C4-2B (cell line): ENCODE results near the gene CEP72.
A peak's percentile ranks its signal among the peaks of the same experiment; 100 is the strongest.
"Not testable (repeated sequence)": the region's sequence is repeated elsewhere in the genome, so short reads cannot be mapped to it uniquely, and the experiment has no call there.

Source experiments
- H3K27ac ChIP-seq: fragments of 450-650 bp; 2 replicates; pipeline ENCODE4 v1.5.1; 2017
- CTCF ChIP-seq: fragments of 450-650 bp; conservative IDR thresholded peaks from 2 replicates; pipeline ENCODE4 v1.5.1; 2017; ENCODE audit warnings: mild to moderate bottlenecking
- ZFX ChIP-seq: fragments of 450-650 bp; IDR thresholded peaks from 2 replicates; pipeline ENCODE4 v1.6.1; 2017

The CEP72 gene

GRCh38 chr5:685262-686171 lies 73.4 kb downstream of the CEP72 start:
- H3K27ac ChIP-seq = no peak overlapping the region
- no peak for TF ChIP-seq ZFX
- TF ChIP-seq CTCF = no peak

DNA sequence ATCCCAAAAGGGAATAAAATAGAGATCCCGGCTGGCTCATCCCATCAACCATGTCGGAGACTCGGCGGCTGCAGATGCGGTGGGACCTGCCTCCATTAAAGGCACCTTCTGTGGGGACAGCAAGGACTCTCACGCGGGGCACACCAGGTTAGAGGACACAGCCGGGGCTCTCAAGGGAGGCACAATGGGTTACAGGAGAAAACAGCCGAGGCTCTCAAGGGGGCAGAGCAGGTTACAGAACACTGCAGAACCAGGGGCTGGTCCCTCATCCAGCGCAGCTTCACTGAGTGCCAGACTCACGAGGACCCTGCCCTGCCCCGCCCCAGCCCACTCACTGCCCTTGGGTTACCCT lies 74.0 kb downstream of the CEP72 start:
- not testable (repeated sequence) for H3K27ac ChIP-seq

- H3K27ac ChIP-seq = not testable (repeated sequence)
Observed at GRCh38 chr5:686936-687335, 74.8 kb downstream of the CEP72 start.

DNA sequence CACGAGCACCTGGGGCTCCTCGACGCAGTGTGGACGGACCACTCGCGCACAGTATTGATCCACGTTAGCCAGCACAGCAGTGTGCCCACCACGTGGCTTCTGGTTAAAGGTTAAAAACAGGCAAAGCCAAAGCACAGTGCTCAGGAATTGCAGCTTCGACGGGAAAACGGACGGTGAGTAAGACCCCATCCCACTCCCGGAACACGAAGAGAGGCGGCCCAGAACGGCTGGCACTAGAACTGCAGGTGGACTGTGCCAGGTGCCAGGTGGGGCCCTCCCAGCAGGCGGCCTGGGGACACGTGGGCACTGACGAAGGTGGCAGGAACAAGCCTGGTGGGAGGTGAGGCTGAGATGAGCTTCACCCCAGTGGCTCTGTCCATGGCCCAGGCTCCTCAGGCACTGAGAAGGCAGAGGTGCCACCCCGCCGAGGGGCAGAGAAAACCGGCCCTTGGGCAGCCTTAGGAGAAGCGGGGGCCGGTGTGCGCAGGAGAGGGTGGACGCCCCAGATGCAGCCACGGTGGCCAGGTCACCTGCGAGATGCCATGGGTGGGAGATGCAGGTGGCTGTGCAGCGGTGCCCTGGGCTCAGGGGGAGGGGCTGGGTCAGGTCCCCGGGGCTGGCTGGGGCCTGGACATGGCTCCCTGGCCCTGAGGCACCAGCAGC lies 76.3 kb downstream of the CEP72 start:
- not testable (repeated sequence) for H3K27ac ChIP-seq

GRCh38 chr5:690293-690692 lies 78.2 kb downstream of the CEP72 start:
- not testable (repeated sequence) for H3K27ac ChIP-seq

GRCh38 chr5:691049-691448 lies 78.9 kb downstream of the CEP72 start:
- not testable (repeated sequence) for H3K27ac ChIP-seq

DNA sequence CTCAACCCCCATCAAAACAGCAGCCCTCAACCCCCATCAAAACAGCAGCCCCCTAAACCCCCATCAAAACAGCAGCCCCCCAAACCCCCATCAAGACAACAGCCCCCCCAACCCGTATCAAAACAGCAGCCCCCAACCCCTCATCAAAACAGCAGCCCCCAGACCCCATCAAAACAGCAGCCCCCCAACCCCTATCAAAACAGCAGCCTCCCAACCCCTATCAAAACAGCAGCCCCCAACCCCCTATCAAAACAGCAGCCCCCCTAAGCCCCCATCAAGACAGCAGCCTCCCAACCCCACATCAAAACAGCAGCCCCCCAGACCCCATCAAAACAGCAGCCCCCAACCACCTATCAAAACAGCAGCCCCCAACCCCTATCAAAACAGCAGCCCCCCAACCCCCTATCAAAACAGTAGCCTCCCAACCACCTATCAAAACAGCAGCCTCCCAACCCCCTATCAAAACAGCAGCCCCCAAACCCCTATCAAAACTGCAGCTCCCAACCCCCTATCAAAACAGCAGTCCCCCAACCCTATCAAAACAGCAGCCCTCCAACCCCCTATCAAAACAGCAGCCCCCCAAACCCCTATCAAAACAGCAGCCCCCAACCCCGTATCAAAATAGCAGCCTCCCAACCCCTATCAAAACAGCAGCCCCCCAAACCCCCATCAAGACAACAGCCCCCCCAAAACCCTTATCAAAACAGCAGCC lies 79.8 kb downstream of the CEP72 start:
- TF ChIP-seq CTCF = no peak
- no peak for TF ChIP-seq ZFX
- no peak overlapping the region for H3K27ac ChIP-seq

GRCh38 chr5:692529-693041 lies 80.4 kb downstream of the CEP72 start:
- H3K27ac ChIP-seq = not testable (repeated sequence)

GRCh38 chr5:693271-694041 lies 81.3 kb downstream of the CEP72 start, which contains the start of gene TPPP:
TSS of gene TPPP (minus strand) at chr5:693352. CDS start at chr5:678060, 15,292 bp downstream.
- H3K27ac ChIP-seq = peak within 1 kb of the TSS; percentile 74
- TF ChIP-seq ZFX = peak; percentile 62

DNA sequence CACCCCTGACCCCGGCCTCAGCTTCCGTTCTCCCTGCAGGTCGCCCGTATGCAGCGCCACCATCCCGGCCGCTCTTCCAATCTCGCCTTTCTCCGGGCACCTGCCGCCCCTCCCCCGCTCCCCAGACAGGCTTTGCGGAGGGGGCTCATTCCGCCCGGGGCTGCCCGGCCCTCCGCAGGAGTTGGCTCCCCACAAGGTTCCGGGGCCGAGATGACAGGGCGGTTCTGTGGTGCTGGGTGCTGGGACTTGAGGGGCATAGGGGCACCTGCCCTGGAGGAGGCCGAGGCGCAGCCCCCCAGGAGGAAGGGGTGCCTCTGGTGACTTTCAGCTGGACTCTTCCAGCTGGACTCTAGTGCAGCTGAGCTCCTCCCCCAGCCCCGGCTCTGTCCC lies 81.9 kb downstream of the CEP72 start:
- H3K27ac ChIP-seq = not testable (repeated sequence)

DNA sequence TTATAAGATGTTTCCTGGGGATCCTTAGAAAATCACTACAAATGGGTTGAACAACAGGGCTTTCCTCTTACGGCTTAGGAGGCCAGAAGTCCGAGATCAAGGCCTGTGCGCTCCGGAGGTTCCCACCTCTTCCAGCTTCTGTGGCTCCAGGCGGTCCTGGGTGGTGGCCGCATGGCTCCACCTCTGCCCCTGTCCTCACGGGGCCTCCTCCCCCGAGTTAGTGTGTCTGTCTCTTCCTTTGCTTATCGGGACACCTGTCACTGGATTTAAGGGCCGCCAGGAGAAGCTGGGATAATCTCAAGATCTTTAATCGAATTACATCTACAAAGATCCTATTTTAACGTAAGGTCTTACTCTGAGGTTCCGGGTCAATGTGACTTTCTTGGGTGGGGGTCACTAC lies 83.3 kb downstream of the CEP72 start:
- not testable (repeated sequence) for H3K27ac ChIP-seq

GRCh38 chr5:696191-696590 lies 84.1 kb downstream of the CEP72 start:
- H3K27ac ChIP-seq = not testable (repeated sequence)

DNA sequence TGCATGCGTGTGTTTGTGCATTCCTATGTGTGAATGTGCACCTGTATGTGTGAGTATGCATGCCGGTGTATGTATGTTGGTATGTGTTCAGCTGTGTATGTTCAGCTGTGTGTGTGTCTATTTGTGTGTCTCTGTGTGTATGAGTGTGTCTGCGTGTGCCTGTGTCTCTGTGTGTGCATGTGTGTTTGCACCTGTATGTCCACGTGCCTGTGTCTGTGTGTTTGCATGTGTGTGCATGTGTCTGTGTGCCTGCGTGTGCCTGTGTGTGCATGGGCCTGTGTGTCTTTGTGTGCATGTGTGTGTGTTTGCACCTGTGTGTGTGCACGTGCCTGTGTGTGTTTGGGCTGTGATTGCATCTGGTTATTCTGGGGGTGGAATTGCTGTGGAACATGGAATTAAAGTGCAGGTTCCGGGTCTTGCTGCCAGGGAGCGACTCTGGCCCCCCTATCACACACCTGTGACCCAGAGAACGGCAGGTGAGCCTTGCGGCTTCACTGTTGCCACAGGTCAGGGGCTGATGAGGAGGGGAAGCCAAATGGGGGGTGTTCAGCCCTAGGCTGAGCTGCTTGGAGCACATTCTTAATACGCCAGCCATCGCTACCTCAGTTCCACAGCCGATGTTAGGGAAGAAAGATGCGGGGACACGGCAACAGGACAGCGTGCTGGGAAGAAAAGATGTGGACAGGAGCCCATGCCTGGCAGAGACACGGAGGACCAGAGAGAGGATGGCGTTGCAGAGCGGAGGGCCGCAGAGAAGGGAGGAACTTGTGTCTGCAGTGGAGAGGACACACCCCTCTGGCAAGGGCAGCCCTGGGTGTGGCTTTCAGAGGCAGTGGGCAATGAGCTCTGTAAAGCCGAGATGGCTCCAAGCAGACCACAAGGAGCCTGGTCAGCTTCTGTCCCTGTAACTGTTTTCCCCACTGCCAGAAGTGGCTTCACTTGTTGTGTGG lies 84.9 kb downstream of the CEP72 start:
- not testable (repeated sequence) for H3K27ac ChIP-seq
